Measurements from ENCODE around the gene PPARG. TPM values are rescaled to one million over a fixed set of nuclear protein-coding genes. Genes with fewer than 3 reads are reported as not detected.

The PPARG gene
- total RNA-seq, 1 experiment from 2014 or later: 71.6 TPM

- H3K27me3 ChIP-seq (ENCODE audit: insufficient read depth, low read length): no peaks in the 10 kb centered on the region
- BruUV-seq (replicated peaks): no TSS peak
Measured at GRCh38 chr3:12423131-12423530, 134.3 kb downstream of the PPARG start.

More at GRCh38 chr3:12423131-12423530, 134.3 kb downstream of the PPARG start:
- no peaks in the 10 kb centered on the region for H3K79me2 ChIP-seq (ENCODE audit: insufficient read depth, low read length)
- ChIA-PET CTCF (interaction anchor here (0.5 kb wide), 1 partner anchor 141 kb away, joined by 5 read pairs; no protein-coding TSS in a partner anchor), RAD21 (ENCODE audit: low non-redundant PET in 1 of 2, low total read pairs in 2 of 2, uncharacterized antibody in 2 of 2, unreplicated experiment in 2 of 2) (no interaction called here), POLR2A (no interaction called here)
- no peaks in the 10 kb centered on the region for H3K9me3 ChIP-seq (ENCODE audit: control insufficient read depth in 1 of 2, insufficient read depth in 1 of 2, low read depth in 1 of 2, low read length in 2 of 2)
- intact Hi-C loops (cut with micrococcal nuclease): no loop called here
- no peak for TF ChIP-seq JUND (IDR thresholded peaks at IDR 0.05)
- no peak for TF ChIP-seq SRF (IDR thresholded peaks at IDR 0.05; ENCODE audit: low read depth)
- TF ChIP-seq POLR2A (IDR thresholded peaks at IDR 0.05; ENCODE audit: borderline replicate concordance, extremely low read depth, insufficient read depth, insufficient read length): no peak
- TF ChIP-seq YY1 (IDR thresholded peaks at IDR 0.05; ENCODE audit: extremely low read depth, insufficient replicate concordance, low read depth, low read length): no peak
- TF ChIP-seq SIN3A (IDR thresholded peaks at IDR 0.05; ENCODE audit: low read depth): no peak
- TF ChIP-seq FOSL1 (IDR thresholded peaks at IDR 0.05; ENCODE audit: low read depth): no peak
- TF ChIP-seq, protein P1, sequence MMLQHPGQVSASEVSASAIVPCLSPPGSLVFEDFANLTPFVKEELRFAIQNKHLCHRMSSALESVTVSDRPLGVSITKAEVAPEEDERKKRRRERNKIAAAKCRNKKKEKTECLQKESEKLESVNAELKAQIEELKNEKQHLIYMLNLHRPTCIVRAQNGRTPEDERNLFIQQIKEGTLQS (IDR thresholded peaks at IDR 0.05): no peak
- TF ChIP-seq CTCF (IDR thresholded peaks at IDR 0.05 in 2 of 3, conservative IDR thresholded peaks at IDR 0.05 in 1 of 3; ENCODE audit: borderline replicate concordance in 1 of 3, insufficient read depth in 1 of 3, low read depth in 2 of 3, low read length in 2 of 3): no peak
- no peak for TF ChIP-seq EZH2phosphoT487 (IDR thresholded peaks at IDR 0.05; ENCODE audit: borderline replicate concordance)
- TF ChIP-seq ZBTB33 (IDR thresholded peaks at IDR 0.05; ENCODE audit: extremely low read depth, insufficient replicate concordance, low read length): no peak
- TF ChIP-seq RAD21 (IDR thresholded peaks at IDR 0.05; ENCODE audit: low read depth): no peak
- TF ChIP-seq TCF7L2 (IDR thresholded peaks at IDR 0.05; ENCODE audit: borderline replicate concordance, extremely low read depth, insufficient read depth, insufficient read length): no peak
- TF ChIP-seq EGR1 (IDR thresholded peaks at IDR 0.05; ENCODE audit: low read depth): no peak
- TF ChIP-seq ZNF274 (IDR thresholded peaks at IDR 0.05; ENCODE audit: low read depth, low read length): no peak
- TF ChIP-seq SP1 (IDR thresholded peaks at IDR 0.05; ENCODE audit: low read depth): no peak
- TF ChIP-seq EZH2 (IDR thresholded peaks at IDR 0.05): no peak
- no peak for TF ChIP-seq POLR2AphosphoS5 (IDR thresholded peaks at IDR 0.05; ENCODE audit: low read depth, low read length)
- H3K27ac ChIP-seq (ENCODE audit: low read depth, low read length): no peak overlapping the region
- no peak overlapping the region for H3K4me3 ChIP-seq (replicated peaks in 1 of 2; ENCODE audit: low read depth in 1 of 2, low read length in 2 of 2)
- H3K4me1 ChIP-seq (ENCODE audit: control insufficient read depth in 1 of 2, insufficient read depth in 2 of 2, low read length in 2 of 2): peaks cover 27 to 30% of the 10 kb centered on the region in 2 experiments
- H2AFZ ChIP-seq (ENCODE audit: low read depth, low read length, poor library complexity, severe bottlenecking): no peak overlapping the region
- H4K20me1 ChIP-seq (ENCODE audit: insufficient read depth): no peaks in the 10 kb centered on the region
- H3K4me2 ChIP-seq (ENCODE audit: low read length): peak overlapping the region; percentile 50; the same call in 1 of the 2 replicates
- DNase-seq (ENCODE audit: low read depth, low spot score) (no peak), ATAC-seq (no peak)
- H3K9me2 ChIP-seq (ENCODE audit: insufficient read depth): no peaks in the 10 kb centered on the region
- H3K9ac ChIP-seq (ENCODE audit: low read length): no peak overlapping the region
- no peaks in the 10 kb centered on the region for H3K36me3 ChIP-seq (ENCODE audit: control insufficient read depth in 1 of 2, insufficient read depth in 2 of 2, low read length in 2 of 2)
